ENCODE results near the gene ARPC1B.

ARPC1B gene

DNA sequence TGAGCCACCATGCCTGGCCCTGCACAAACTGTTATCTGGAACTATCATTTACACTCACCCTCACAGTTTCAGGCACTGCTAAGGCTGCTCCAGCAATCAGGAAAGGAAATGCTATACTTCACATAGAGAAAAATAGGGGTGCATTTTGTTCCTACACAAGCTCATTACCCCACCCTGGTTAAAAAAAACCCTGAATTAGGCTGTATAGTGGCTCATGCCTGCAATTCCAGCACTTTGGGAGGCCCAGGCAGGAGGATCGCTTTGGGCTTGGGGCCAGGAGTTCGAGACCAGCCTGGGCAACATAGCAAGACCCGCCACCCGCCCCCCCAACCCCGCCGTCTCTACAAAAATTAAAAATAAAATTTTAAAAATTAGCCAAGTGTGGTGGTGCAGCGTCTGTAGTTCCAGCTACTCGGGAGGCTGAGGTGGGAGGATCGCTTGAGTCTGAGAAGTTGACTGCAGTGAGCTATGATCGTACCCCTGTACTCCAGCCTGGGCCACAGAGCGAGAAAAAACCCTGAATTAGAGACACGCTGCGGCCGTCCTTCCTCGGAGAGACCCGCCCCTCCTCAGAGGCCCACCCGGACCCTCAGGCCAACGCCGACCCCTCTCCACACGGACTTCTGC, 63.5 kb downstream of the ARPC1B start:
- TF ChIP-seq, protein P1, sequence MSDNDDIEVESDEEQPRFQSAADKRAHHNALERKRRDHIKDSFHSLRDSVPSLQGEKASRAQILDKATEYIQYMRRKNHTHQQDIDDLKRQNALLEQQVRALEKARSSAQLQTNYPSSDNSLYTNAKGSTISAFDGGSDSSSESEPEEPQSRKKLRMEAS (IDR thresholded peaks at IDR 0.05; ENCODE audit: low read depth, low read length): no peak
- TF ChIP-seq, protein P2, sequence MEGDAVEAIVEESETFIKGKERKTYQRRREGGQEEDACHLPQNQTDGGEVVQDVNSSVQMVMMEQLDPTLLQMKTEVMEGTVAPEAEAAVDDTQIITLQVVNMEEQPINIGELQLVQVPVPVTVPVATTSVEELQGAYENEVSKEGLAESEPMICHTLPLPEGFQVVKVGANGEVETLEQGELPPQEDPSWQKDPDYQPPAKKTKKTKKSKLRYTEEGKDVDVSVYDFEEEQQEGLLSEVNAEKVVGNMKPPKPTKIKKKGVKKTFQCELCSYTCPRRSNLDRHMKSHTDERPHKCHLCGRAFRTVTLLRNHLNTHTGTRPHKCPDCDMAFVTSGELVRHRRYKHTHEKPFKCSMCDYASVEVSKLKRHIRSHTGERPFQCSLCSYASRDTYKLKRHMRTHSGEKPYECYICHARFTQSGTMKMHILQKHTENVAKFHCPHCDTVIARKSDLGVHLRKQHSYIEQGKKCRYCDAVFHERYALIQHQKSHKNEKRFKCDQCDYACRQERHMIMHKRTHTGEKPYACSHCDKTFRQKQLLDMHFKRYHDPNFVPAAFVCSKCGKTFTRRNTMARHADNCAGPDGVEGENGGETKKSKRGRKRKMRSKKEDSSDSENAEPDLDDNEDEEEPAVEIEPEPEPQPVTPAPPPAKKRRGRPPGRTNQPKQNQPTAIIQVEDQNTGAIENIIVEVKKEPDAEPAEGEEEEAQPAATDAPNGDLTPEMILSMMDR (IDR thresholded peaks at IDR 0.05; ENCODE audit: low read depth, low read length): no peak
- TF ChIP-seq POLR2A (IDR thresholded peaks at IDR 0.05; ENCODE audit: extremely low read depth, insufficient read length) (no peak), MYC (IDR thresholded peaks at IDR 0.05; ENCODE audit: low read depth, low read length) (no peak)
- no peak for DNase-seq (ENCODE audit: low read depth)
- peak overlapping the region; percentile 67 for H3K4me3 ChIP-seq (ENCODE audit: low read depth, low read length)

DNA sequence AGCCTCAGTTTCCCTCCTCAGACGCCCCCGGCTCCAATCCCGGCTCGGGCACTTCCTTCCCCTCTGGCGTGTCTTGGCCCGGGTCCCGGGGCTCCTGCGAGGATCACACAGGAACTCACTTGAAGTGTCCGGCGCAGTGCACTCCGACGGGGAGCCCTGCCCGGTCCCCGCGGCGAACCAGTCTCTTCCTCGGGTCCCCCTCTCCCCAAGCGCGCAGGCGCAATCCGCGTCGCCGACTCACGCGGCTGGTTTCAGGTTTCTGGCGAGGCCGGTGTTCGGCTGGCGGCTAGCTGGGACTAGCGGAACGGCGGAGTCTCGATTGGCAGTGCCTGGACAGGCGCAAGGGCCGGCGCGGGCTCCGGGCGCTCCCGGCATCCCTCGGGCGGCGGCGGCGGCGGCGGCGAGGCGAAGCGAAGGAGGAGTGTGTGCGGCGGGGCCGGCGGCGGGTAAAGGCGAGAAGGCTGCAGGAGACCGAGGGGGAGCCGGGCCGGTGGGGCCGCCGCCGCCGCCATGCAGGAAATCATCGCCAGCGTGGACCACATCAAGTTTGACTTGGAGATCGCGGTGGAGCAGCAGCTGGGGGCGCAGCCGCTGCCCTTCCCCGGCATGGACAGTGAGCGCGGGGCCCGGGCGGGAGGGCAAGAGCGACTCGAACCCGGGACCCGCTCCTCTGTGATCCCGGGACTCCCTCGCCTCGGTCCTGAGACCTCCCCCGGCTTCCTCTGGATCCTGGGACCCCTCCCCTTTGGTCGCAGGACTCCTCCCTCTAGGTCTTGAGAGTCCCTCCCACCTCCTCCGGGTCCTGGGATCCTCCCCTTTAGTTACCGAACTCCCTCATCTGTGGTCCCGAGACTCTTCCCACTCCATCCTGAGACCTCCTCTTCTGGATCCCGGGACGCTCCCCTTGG, 64.3 kb downstream of the ARPC1B start, which contains the start of the genes CPSF4 and PTCD1:
Gene CPSF4, plus strand, starts transcription at position 371 of the 908 bp plus-strand sequence. Its CDS starts 140 bp downstream, at position 511.
Gene PTCD1, minus strand, starts transcription at position 226 of the 908 bp plus-strand sequence. CDS start 3,556 bp downstream, outside the sequence.
- TF ChIP-seq MYC (IDR thresholded peaks at IDR 0.05; ENCODE audit: low read depth, low read length) (peak; percentile 99), POLR2A (IDR thresholded peaks at IDR 0.05; ENCODE audit: extremely low read depth, insufficient read length) (peak; percentile 94)
- TF ChIP-seq, protein P1 (IDR thresholded peaks at IDR 0.05; ENCODE audit: low read depth, low read length): peak; percentile 94
- TF ChIP-seq, protein P2 (IDR thresholded peaks at IDR 0.05; ENCODE audit: low read depth, low read length): no peak
- peak within 1 kb of the TSS; percentile 67 for H3K4me3 ChIP-seq (ENCODE audit: low read depth, low read length)
- peak; percentile 99 for DNase-seq (ENCODE audit: low read depth)

DNA sequence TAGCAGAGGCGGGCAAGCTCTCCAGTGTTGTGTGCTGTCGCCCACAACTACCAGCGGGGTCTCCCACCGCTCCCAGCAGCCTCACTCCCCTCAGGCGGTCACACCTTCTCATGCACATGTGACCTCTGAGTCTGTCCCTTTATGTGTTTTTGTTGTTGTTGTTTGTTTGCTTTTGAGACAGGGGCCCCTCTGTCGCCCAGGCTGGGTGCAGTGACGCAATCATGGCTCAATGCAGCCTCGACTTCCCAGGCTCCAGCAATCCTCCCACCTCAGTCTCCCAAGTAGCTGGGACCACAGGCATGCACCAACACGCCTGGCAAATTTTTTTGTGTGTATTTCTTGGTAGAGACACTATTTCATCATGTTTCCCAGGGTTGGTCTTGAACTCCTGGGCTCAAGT, 65.7 kb downstream of the ARPC1B start:
- DNase-seq (ENCODE audit: low read depth): no peak
- TF ChIP-seq POLR2A (IDR thresholded peaks at IDR 0.05; ENCODE audit: extremely low read depth, insufficient read length): no peak
- no peak for TF ChIP-seq MYC (IDR thresholded peaks at IDR 0.05; ENCODE audit: low read depth, low read length)
- TF ChIP-seq, protein P2 (IDR thresholded peaks at IDR 0.05; ENCODE audit: low read depth, low read length): no peak
- TF ChIP-seq, protein P1 (IDR thresholded peaks at IDR 0.05; ENCODE audit: low read depth, low read length): no peak
- peak overlapping the region; percentile 67 for H3K4me3 ChIP-seq (ENCODE audit: low read depth, low read length)

Measured in NB4 (cell line).